HG03066 (cell line): ENCODE results near the gene FAM13A.

Source experiments
- ATAC-seq: cut with Tn5 transposase; IDR thresholded peaks from one replicate; pipeline ENCODE4 v1.9.1; 2021; ENCODE audit warnings: low read depth; ENCODE audit not compliant: unreplicated experiment

FAM13A gene

GRCh38 chr4:88696630-88697029 lies 360.4 kb downstream of the FAM13A start:
- no peak for ATAC-seq

GRCh38 chr4:88693792-88694191 lies 363.2 kb downstream of the FAM13A start:
- no peak for ATAC-seq

DNA sequence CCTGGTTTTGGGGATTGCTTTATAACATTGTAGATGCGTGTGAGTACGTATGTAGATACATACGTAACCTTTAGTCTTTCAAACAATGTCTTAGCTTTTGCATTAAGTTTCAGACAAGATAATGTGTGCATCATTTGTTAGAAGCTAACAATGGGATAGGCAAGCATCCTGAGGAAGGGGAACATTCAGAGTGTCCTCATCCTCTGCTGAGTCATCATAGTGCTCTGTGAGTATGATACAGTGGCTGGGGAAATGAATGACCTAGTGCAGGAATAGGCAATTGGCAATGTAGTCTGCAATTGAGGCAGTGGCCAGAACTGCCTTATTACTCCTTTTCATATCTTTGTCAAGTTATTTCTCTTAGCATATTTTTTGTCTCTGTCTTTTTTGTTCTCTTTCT lies 366.6 kb downstream of the FAM13A start:
- no peak for ATAC-seq

- no peak for ATAC-seq
These were observed 375.8 kb downstream of the FAM13A start for GRCh38 chr4:88681209-88681608.
